IgD-negative memory B cell (primary cell): ENCODE data around the gene ARSB. TPM values are rescaled to one million over a fixed set of nuclear protein-coding genes. Genes with fewer than 3 reads are reported as not detected.

Experiments
- H3K27ac Mint-ChIP-seq, 3 donors: one replicate each; pipeline ENCODE4 v1.8.0; 2020 to 2022; ENCODE audit warnings: mild to moderate bottlenecking in 3 of 3, mixed read lengths in 3 of 3, moderate library complexity in 1 of 3
- H3K27me3 Mint-ChIP-seq: one replicate; pipeline ENCODE4 v1.8.0; 2021; ENCODE audit warnings: mixed read lengths
- H3K36me3 Mint-ChIP-seq: one replicate; pipeline ENCODE4 v1.8.0; 2020; ENCODE audit warnings: mild to moderate bottlenecking, mixed read lengths
- H3K4me1 Mint-ChIP-seq, 3 donors: one replicate each; pipeline ENCODE4 v1.8.0; 2020 to 2022; ENCODE audit warnings: mixed read lengths in 3 of 3, mild to moderate bottlenecking in 1 of 3
- H3K4me3 Mint-ChIP-seq, 4 donors: one replicate each; pipeline ENCODE4 v1.8.0; 2020 to 2022; ENCODE audit warnings: mild to moderate bottlenecking in 4 of 4, mixed read lengths in 4 of 4, moderate library complexity in 3 of 4
- H3K9me3 Mint-ChIP-seq, 3 donors: one replicate each; pipeline ENCODE4 v1.8.0; 2020 to 2021; ENCODE audit warnings: mixed read lengths in 3 of 3, mild to moderate bottlenecking in 1 of 3
- polyA plus RNA-seq: library from polyadenylated mRNA; unstranded; fragments of 300-500 nt; fragmentation: Illumina TruSeq; gene quantifications from one replicate; pipeline ENCODE4 v1.2.3, GENCODE V29; 2021

ARSB gene
- polyA plus RNA-seq, 1 donor from 2014 or later, result 4.5 TPM

DNA sequence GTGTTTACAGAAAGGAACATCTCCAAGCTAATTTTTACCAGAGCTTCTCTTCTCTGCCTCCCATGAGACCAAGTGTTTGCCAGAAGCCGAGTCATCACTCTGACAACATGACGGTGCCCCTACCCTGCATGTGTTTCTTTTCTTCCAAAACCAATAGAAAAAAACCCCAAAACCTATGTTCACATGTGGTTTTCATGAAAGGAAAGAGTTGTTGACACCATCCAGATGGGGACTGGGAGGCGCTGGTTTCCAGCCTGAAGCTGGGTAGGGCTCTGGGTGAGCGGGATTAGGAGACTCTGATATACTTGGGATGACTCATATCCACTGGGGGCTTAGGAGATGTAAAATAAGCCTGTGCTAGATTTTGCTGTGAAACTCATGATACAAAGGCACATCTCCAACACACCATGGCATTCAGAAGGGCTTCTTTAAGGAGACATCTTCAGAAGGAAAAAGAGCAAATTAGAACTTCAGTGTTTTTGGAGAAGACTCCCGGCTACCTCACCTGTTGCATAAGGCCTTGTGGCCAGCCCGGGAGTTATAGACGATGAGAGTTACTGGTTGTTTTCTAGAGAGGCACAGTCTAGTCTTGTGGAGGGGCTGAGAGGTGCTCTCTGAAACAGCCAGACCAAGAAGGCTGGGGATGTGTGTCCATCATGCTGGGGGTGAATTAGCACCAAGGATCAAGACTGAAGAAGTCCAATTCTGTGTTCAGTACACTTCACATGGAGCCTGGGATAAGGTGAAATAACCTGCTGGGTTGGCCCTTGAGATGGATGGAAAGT, 227.6 kb downstream of the ARSB start:
- no peaks in the 10 kb centered on the region for H3K36me3 Mint-ChIP-seq
- peak overlapping the region in 3 of 4 donors; percentile 56 to 89 (median 77) for H3K4me3 Mint-ChIP-seq
- H3K27ac Mint-ChIP-seq, result peak overlapping the region; percentile 94 to 96 (median 96)
- H3K9me3 Mint-ChIP-seq, result peaks cover 4 to 20% (median 7%) of the 10 kb centered on the region in 3 donors
- H3K27me3 Mint-ChIP-seq, result no peaks in the 10 kb centered on the region
- H3K4me1 Mint-ChIP-seq, result peaks cover 38 to 53% (median 39%) of the 10 kb centered on the region in 3 donors

DNA sequence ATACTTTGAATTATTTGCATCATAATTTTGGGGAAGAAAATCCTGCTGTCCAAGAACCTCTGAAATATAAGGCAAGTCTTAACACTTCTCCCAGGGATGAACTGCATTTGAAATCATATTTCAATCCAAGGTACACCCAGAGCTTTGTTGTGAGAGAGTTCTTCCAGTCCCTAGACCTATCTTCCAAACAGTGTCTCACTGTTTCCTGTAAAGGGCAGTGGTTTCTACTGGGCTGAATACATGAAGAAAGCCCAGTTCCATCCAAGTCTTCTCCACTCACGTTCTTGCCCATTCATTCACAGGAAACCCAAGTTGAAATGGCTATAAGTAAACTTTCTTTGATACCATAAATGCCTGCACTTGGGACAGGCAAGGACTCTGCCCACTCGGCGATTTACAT, 228.3 kb downstream of the ARSB start:
- no peaks in the 10 kb centered on the region for H3K36me3 Mint-ChIP-seq
- peaks cover 4 to 14% (median 7%) of the 10 kb centered on the region in 3 donors for H3K9me3 Mint-ChIP-seq
- H3K27me3 Mint-ChIP-seq, result no peaks in the 10 kb centered on the region
- peaks cover 33 to 48% (median 36%) of the 10 kb centered on the region in 3 donors for H3K4me1 Mint-ChIP-seq
- H3K27ac Mint-ChIP-seq, result peak overlapping the region; percentile 94 to 96 (median 96)
- H3K4me3 Mint-ChIP-seq, result peak overlapping the region in 2 of 4 donors; percentile 28 to 77

DNA sequence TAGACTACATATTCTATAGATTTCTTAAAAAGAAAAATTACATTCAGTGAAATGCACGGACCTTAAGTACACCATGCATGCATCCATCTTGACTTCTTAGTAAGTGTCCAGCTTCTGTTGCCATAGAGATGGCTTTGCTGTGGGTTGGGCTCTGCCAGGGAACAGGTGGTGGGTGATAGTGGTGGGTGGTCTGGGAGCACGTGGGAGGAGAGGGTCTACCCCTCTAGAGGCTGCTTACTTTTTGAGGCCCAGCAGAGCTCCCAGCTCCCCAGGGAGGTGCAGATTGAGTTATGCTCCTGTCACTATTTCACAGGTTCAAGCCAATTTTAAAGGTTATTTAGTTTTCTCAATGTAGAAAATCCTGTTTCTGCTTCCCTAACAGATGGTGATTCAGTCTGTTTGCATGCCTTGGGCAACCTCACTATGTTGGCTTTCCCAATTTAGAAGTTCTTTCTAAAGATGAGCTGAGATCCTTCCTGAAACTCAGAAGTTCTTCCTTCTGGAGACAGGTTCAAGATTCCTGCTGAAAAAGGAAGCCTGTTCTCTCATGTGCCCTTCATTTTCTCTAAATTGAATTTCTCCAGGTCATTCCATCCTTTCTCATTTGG, 229.2 kb downstream of the ARSB start:
- Mint-ChIP-seq H3K27me3 (no peaks in the 10 kb centered on the region), H3K4me3 (no peak overlapping the region)

DNA sequence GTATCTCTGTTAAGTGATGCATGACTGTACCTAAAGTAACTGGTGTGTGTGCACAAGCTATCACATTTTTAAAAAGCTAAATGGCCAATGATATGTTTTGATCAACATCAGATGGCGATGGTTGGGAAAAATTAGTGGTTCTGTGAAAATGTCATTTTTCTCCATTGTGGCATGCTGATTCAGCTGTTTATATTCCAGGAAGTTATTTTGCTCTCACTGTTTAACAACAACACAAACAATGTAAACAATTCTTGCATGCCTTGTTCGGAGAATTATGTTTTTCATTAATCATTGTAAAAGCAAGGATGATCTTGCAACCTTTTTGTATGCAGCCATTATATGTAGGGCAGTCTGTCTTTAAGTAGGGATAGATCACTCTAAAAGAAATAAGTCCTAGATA, 230.5 kb downstream of the ARSB start:
- no peaks in the 10 kb centered on the region for H3K36me3 Mint-ChIP-seq
- H3K9me3 Mint-ChIP-seq, result peaks cover 0 to 2% (median under 1%) of the 10 kb centered on the region in 3 donors
- no peaks in the 10 kb centered on the region for H3K27me3 Mint-ChIP-seq
- no peak overlapping the region for H3K4me3 Mint-ChIP-seq
- peaks cover 25 to 32% (median 26%) of the 10 kb centered on the region in 3 donors for H3K4me1 Mint-ChIP-seq
- H3K27ac Mint-ChIP-seq, result no peak overlapping the region

More for the DNA sequence above, 229.2 kb downstream of the ARSB start:
- Mint-ChIP-seq H3K36me3 (no peaks in the 10 kb centered on the region), H3K9me3 (peaks cover 4 to 13% (median 7%) of the 10 kb centered on the region in 3 donors), H3K4me1 (peaks cover 32 to 44% (median 35%) of the 10 kb centered on the region in 3 donors), H3K27ac (no peak overlapping the region)

DNA sequence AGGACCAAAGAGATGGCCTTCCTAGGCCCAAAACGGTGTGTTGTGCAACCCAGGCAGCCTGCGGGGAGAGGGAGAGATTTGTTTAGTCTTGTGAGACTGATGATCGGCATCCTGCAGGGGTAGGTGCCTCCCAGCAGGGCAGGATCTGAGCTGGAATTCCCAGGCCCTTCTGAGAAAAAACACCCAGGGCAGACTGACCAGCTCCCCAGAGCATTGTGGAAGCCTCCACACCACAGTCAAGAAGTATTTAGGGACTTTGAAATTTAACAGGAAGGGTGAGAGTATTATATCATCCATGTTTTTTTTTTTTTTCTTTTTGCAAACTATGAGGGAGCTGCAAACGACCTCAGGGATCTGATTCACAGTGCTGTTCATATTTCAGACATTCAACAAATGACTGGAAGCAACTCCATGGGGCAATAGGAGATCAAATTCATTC, 232.0 kb downstream of the ARSB start:
- Mint-ChIP-seq H3K4me1 (peaks cover 15 to 23% (median 19%) of the 10 kb centered on the region in 3 donors), H3K36me3 (no peaks in the 10 kb centered on the region), H3K27me3 (no peaks in the 10 kb centered on the region), H3K4me3 (no peak overlapping the region), H3K9me3 (peaks cover 0 to 2% (median 0%) of the 10 kb centered on the region in 3 donors), H3K27ac (no peak overlapping the region)

DNA sequence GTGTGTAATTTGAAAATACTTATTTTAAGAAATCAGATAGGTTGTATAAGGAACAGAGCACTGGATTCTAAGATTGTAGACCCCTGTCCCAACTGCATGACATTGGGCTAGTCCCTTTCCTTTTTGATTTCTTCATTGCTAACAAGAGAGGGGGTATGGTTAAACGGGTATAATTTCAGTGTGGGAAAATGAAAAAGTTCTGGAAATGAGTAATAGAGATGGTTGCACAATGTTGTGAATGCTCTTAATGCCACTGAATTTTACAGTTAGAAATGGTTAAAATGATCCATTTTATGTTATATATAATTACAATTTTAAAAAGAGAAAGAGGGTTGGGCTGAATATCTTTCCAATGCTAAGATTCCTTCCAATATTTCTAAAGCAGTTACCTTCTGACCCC, 233.2 kb downstream of the ARSB start:
- no peaks in the 10 kb centered on the region for H3K36me3 Mint-ChIP-seq
- H3K27me3 Mint-ChIP-seq, result no peaks in the 10 kb centered on the region
- peaks cover 2 to 10% (median 7%) of the 10 kb centered on the region in 3 donors for H3K4me1 Mint-ChIP-seq
- no peaks in the 10 kb centered on the region for H3K9me3 Mint-ChIP-seq
- no peak overlapping the region for H3K4me3 Mint-ChIP-seq
- no peak overlapping the region for H3K27ac Mint-ChIP-seq

DNA sequence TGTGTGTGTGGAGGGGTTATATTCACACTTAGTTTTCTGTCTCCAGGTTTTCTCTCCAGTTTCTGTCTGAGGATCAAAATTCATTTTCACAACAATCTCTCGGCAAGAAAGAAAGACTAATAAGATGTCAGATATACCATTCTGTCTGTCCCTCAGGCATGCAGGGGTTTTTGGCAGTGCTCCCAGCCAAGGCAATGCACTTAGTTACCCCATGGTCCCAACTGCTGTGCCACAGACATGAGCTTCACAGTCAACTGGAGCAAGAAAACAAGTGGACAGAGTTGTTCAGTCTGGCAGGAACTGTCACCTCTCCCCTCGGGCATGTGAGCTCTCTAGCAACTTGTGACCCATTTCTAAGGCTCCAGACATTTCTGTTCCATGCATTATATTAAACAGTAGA, 234.8 kb downstream of the ARSB start:
- Mint-ChIP-seq H3K36me3 (no peaks in the 10 kb centered on the region), H3K9me3 (no peaks in the 10 kb centered on the region), H3K27ac (no peak overlapping the region), H3K4me3 (no peak overlapping the region), H3K4me1 (peaks cover 1 to 7% (median 3%) of the 10 kb centered on the region in 3 donors), H3K27me3 (no peaks in the 10 kb centered on the region)

DNA sequence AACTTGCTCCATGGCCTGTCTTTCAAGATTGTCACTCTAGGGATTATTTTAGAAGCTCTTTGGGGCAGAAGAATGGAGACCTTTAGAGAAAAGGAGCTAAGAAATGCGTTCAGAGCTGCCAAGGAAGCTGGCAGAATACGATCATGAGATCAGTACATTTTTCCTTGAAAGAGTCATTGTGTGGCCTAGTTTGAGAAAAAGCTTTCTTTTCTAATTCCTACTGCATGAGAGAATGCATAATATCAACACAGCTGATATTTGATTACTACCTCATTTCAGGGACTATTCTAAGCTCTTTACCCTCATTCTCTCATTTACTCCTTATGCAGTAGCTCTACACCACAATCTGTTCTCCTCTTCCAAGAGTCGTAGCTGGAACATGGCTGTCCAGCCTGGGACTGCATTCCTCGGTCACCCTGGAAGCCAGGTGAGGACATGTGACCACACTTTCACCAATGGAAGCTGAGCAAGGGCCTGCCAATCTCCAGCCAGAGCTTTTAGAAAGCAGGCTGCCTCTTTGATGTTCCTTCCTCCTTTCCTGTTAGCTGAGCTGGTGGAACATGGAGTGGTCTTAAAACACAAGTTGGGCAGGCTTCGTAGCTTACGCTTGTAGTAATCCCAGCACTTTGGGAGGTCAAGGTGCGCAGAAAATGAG, 237.3 kb downstream of the ARSB start:
- Mint-ChIP-seq H3K27me3 (no peaks in the 10 kb centered on the region), H3K4me3 (no peak overlapping the region), H3K4me1 (no peaks in the 10 kb centered on the region), H3K9me3 (no peaks in the 10 kb centered on the region), H3K36me3 (no peaks in the 10 kb centered on the region), H3K27ac (no peak overlapping the region)

DNA sequence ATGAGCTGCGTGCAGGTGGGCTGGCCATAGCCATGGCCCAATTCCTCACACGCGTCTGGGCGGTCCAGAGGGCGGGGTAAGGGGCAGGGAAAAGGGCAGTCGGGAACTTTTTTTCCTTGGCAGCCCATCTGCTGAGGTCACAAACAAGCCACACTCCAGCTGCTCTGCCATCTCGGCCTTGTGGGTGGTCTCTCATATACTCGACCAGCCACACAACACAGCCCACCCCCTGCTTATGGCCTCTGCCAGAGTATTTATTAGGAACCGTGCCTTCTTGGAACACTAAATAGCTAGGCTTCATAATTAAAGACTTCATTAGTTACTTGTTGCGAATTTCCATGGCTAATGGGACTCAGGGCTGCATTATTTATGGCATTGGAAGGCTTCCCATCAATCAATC, 238.1 kb downstream of the ARSB start:
- Mint-ChIP-seq H3K27ac (no peak overlapping the region), H3K4me3 (no peak overlapping the region), H3K36me3 (no peaks in the 10 kb centered on the region), H3K4me1 (no peaks in the 10 kb centered on the region), H3K9me3 (no peaks in the 10 kb centered on the region), H3K27me3 (no peaks in the 10 kb centered on the region)

DNA sequence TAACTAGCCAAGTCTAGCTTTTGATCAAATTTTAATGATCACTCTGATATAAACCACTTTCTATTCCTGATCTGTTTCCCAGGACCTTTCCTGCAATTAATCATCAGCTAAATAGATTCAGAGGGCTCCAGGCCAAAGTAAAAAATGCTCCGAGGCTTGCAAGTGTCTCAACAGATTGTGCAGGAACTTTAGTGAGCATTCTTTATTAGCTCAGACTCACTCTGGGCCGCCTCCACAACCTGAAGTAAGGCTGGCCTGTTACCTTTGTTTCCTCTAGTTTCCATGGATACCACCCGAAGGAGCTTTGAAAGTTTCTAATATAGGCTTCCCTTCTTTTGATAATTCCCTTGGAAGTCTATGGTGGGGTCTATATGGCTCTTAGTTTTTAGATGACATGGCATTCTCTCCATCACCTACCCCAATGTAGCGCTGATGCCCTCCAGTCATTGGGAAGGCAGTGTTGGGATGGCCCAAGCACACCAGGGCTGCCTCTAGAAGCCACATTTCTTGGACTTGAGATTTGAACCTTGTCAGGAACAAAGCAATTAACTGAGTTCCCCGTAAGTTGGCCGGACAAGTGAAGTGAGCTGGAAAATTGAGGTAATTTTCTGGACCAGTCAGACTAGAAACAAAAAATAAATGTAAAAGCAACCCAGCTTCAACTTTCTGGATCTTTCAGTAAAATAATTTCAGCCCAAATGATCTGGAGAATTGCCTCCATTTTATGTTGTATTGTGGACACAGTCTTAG, 238.9 kb downstream of the ARSB start:
- Mint-ChIP-seq H3K36me3 (no peaks in the 10 kb centered on the region), H3K27ac (no peak overlapping the region), H3K4me1 (no peaks in the 10 kb centered on the region), H3K9me3 (no peaks in the 10 kb centered on the region), H3K4me3 (no peak overlapping the region), H3K27me3 (peaks cover 2% of the 10 kb centered on the region)

DNA sequence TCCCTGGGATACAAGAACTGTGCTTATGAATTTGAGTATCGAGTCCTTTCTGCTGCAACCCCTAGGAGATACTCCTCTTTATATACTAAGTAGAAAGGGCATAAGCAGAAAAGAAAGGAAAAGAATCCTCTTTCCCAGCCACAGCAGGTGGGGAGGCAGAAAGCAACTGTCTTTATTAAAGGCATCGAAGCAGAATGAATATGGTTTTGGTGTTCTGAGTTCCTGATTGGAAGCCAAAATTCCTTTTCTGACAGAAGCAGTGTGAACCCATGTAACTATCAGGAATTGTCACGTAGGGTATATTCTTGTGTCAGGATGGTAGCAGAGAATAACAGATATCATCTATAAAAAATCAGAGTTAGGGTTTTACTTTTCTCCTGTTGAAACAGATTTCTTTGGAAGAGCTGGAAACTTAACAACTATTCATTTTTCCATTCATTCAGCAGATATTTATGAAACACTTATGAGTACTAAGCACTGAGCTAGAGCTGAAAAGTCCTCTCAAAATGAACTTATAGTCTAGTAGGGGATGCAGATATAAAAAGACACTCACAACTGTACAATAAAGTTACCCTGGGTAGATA, 240.1 kb downstream of the ARSB start:
- Mint-ChIP-seq H3K27ac (no peak overlapping the region), H3K4me3 (no peak overlapping the region), H3K4me1 (no peaks in the 10 kb centered on the region), H3K9me3 (no peaks in the 10 kb centered on the region), H3K27me3 (peaks cover 2% of the 10 kb centered on the region), H3K36me3 (no peaks in the 10 kb centered on the region)

DNA sequence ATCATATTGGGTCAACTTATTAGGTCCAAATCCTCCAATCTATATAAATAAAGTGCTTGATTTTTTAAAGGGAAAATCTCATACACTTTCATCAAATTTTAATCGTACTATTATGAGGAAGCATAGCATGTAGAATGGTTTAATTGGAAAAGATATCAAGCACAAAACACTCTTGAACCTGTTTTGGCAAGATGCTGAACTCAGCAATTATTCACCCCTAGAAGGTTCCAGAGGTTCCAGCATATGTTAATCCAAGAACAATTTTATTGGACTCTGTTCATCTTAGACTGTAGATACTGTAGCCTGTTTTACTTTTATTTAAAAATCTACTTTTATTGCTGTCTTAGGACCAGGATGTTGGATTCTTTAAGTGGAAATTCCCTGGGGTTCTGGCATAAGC, 244.1 kb downstream of the ARSB start:
- Mint-ChIP-seq H3K27me3 (peaks cover 2% of the 10 kb centered on the region), H3K36me3 (no peaks in the 10 kb centered on the region), H3K9me3 (no peaks in the 10 kb centered on the region), H3K27ac (no peak overlapping the region), H3K4me3 (no peak overlapping the region), H3K4me1 (peaks cover 4 to 5% (median 5%) of the 10 kb centered on the region in 3 donors)

DNA sequence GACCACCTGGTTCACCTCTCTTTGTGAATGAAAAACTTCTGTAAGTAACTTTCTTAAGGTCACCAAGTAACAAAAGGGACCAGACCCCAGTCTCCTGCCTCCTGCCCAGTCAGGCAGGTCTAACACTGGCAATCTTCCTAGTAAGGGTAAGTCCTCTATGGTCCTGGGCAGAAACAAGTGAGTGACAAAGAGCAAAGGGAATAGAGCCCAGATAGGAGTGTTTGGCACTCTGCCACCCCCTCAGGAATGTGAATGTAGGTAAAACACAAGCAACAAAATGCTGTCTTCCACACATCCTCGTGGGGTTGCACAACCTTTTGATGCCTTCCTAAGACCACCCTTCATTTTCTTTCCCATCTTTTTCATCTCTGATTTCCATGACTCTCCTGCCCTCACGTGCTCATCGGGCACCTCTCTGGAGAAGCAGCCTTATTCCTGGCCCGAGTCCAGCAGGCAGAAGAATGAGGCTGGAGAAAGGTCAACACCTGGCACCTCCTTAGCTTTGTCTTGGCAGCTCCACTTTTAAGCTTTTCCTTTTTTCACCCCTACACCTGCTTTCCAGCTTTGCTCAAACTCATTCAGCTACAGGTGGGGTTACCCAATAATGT, 246.3 kb downstream of the ARSB start:
- Mint-ChIP-seq H3K27me3 (peaks cover 2% of the 10 kb centered on the region), H3K4me1 (peaks cover 15 to 19% (median 17%) of the 10 kb centered on the region in 3 donors), H3K27ac (peak overlapping the region in 1 of 3 donors; percentile 4), H3K9me3 (no peaks in the 10 kb centered on the region), H3K4me3 (no peak overlapping the region), H3K36me3 (no peaks in the 10 kb centered on the region)

DNA sequence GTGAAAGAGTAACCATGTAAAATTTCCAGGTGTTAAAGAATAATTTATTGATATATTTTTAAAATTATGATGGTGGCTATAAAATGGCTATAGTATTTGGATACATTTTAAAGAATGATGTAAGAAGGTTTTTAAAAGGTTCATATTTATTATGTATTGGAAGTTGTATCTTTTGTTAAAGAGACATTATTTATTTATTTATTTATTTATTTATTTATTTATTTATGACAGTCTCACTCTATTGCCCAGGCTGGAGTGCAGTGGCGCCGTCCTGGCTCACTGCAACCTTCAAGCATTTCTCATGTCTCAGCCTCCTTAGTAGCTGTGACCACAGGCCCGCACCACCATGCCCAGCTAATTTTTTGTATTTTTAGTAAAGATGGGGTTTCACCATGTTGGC, 247.0 kb downstream of the ARSB start:
- peaks cover 22 to 25% (median 24%) of the 10 kb centered on the region in 3 donors for H3K4me1 Mint-ChIP-seq
- no peaks in the 10 kb centered on the region for H3K9me3 Mint-ChIP-seq
- no peak overlapping the region for H3K27ac Mint-ChIP-seq
- H3K4me3 Mint-ChIP-seq, result no peak overlapping the region
- H3K27me3 Mint-ChIP-seq, result peaks cover 2% of the 10 kb centered on the region
- H3K36me3 Mint-ChIP-seq, result peaks cover 3% of the 10 kb centered on the region
